MG63 (cell line): ENCODE results near the gene SLC9A1. TPM values are rescaled to one million over a fixed set of nuclear protein-coding genes. Genes with fewer than 3 reads are reported as not detected.
"Not testable (repeated sequence)": the region's sequence is repeated elsewhere in the genome, so short reads cannot be mapped to it uniquely, and the experiment has no call there.

Source experiments
- DNase-seq: peaks from one replicate; pipeline ENCODE4 v3.0.0-alpha.2; 2020
- H3K27me3 ChIP-seq: fragments of 250-450 bp; sonication (Bioruptor Pico); 2 replicates; pipeline ENCODE4 v1.5.1; 2020; ENCODE audit warnings: mild to moderate bottlenecking, moderate library complexity
- H3K36me3 ChIP-seq: fragments of 250-450 bp; sonication (Bioruptor Pico); 2 replicates; pipeline ENCODE4 v1.5.1; 2020; ENCODE audit warnings: mild to moderate bottlenecking, moderate library complexity
- H3K4me3 ChIP-seq: fragments of 250-450 bp; sonication (Bioruptor Pico); 2 replicates; pipeline ENCODE4 v1.5.1; 2020; ENCODE audit warnings: mild to moderate bottlenecking, moderate library complexity
- H3K9me3 ChIP-seq: fragments of 250-450 bp; sonication (Bioruptor Pico); 2 replicates; pipeline ENCODE4 v1.5.1; 2020; ENCODE audit warnings: mild to moderate bottlenecking, moderate library complexity
- total RNA-seq: library from RNA; depleted of rRNA; stranded (reverse); fragments of >200 nt; shearing (Covaris generic); gene quantifications from 2 replicates; pipeline ENCODE4 v1.2.3, GENCODE V29; 2014; ENCODE audit warnings: low replicate concordance; rRNA removed

The SLC9A1 gene
- 2.9 and 23.6 TPM in 2 replicates for total RNA-seq

DNA sequence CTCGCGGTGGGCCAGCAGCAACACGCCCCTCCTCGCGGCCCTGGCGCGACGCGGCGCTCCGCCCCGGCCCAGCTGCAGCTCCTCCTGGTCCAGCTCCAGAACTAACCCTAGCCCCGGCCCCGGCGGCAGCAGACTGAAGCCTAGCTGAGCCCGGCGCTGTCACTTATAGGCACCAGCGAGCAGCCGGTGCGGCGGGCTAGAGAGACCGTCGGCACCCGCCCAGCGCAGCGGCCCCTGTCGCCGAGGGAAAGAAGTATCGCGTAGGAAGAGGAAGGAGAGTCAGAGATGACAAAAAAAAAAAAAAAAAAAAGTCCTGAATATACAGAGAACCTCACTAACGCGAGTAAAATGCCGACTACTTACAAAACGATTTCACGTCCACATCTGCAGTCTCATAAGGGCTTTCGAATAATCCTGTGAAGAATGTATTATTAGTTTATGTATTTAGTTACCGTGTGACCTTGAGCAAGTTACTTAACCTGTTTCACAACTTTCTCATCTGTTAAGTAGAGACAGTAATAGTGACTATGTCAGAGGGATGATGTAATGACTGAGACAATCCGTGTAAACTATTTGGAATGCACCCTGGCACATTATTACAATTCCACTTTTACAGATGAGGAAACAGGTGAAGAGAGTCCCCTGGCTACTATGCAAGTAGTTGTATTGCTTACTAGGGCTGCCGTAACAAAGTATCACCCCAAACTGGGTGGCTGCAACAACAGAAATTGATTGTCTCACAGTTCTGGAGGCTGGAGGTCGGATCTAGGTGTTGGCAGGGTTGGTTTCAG is at the start of gene SLC9A1:
Gene SLC9A1, minus strand, starts transcription at position 135 of the 791 bp plus-strand sequence. CDS start 791 bp downstream, outside the sequence.
- no peaks in the 10 kb centered on the region for H3K36me3 ChIP-seq

DNA sequence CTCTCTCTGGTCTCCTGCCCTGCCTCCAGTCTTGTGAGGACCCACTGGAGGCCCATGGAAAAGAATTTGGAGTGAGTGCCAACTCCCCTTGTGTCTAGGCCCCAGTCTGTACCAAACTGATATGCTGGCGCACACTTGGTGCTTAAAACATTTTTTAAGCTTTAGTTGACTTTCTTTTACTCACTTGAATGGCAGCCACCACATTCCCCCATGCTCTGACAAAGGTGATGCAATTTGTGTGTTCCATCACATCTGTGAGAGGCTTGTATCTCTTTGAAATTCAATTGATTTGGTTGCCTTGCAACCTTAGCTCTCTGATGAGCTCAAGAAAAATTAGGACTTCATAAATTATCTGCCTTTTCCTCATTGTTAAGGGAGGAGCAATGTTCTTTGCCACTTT is 49.0 kb upstream of the SLC9A1 start:
- DNase-seq: no peak
- no peak overlapping the region for H3K4me3 ChIP-seq
- H3K36me3 ChIP-seq: no peaks in the 10 kb centered on the region
- H3K9me3 ChIP-seq: no peaks in the 10 kb centered on the region
- no peaks in the 10 kb centered on the region for H3K27me3 ChIP-seq

More for the DNA sequence above, at the start of gene SLC9A1:
- DNase-seq: peak; percentile 87
- Histone ChIP-seq H3K27me3 (no peaks in the 10 kb centered on the region), H3K9me3 (no peaks in the 10 kb centered on the region), H3K4me3 (peak within 1 kb of the TSS; percentile 70)

DNA sequence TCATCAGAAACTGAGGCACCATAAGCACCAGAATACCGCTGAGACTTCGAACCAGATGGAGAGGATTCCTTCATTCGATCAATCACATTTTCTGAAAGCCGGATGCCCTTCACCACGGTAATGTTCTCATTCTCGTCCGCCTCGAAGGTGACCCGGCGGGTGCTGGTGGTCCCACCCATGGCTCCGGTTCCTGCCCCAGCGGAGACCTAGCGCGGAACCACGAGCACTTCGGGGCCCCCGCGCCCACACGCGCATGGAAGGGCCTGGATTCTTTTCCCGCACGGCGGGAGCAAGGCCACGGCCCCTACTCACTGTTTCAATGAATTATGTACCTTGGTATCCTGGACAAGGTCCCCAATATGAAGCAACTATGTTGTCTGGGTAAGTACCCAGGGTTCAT is 46.4 kb upstream of the SLC9A1 start:
- Histone ChIP-seq H3K9me3 (no peaks in the 10 kb centered on the region), H3K27me3 (no peaks in the 10 kb centered on the region), H3K4me3 (no peak overlapping the region), H3K36me3 (no peaks in the 10 kb centered on the region)
- DNase-seq: no peak

DNA sequence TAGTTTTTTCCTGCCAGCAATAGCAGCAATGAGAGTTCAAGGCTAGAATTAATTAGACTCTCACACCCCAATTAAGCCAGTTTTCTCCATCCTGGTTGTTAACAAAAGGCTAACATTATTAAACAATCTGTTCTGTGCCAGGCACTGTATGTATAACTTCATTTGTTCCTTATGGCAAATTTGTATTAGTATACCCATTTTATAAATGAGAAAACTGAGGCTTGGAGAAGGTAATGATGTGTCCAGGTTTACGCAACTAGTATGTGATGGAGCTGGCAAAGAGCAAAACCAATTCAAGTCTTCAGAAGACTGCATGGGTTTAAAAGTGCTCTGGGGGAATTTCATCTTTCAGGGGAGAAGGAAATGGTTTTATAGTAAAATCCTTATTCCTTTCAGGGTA is 38.3 kb upstream of the SLC9A1 start:
- DNase-seq: no peak
- no peak overlapping the region for H3K4me3 ChIP-seq
- H3K27me3 ChIP-seq: no peaks in the 10 kb centered on the region
- no peaks in the 10 kb centered on the region for H3K36me3 ChIP-seq
- no peaks in the 10 kb centered on the region for H3K9me3 ChIP-seq

DNA sequence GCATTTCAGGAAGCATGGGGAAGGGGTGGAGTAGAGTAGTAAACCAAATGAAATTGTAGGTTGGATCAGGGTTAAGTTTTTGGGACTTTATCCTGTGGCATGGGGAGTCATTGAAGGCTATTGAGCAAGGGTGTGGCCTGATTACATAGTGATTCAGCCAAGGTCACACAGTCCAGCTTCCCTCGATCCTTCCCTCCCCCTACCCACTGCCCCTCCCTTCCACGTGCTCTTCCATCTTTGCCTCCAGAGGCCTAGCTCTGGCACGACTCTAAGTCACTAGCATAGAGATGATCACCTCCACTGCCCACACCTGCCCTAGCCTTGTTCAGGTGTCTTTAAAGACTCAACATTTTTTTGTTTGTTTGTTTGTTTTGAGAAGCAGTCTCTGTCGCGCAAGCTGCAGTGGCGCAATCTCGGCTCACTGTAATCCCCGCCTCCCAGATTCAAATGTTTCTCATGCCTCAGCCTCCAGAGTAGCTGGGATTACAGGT is 37.2 kb upstream of the SLC9A1 start:
- DNase-seq: peak; percentile 6
- Histone ChIP-seq H3K36me3 (no peaks in the 10 kb centered on the region), H3K27me3 (no peaks in the 10 kb centered on the region), H3K4me3 (no peak overlapping the region), H3K9me3 (no peaks in the 10 kb centered on the region)

DNA sequence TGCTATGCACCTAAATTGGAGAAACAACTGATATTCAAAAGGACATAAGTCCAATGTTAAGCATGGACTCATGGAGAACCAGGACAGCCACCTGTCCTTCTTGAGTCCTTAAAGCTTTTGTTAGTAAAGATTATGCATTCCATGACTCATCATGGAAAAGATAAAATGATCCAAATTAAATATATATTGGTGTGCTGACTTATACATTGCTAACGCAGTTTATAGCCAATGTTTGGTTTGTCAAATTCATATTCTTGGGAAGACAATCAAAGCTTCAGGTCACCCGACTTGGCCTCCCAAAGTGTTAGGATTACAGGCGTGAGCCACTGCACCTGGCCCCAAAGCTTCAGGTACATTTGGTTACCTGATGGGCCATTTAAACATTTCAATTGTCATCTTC is 29.7 kb upstream of the SLC9A1 start:
- peaks cover 30% of the 10 kb centered on the region for H3K9me3 ChIP-seq
- not testable (repeated sequence) for DNase-seq, H3K27me3 ChIP-seq

DNA sequence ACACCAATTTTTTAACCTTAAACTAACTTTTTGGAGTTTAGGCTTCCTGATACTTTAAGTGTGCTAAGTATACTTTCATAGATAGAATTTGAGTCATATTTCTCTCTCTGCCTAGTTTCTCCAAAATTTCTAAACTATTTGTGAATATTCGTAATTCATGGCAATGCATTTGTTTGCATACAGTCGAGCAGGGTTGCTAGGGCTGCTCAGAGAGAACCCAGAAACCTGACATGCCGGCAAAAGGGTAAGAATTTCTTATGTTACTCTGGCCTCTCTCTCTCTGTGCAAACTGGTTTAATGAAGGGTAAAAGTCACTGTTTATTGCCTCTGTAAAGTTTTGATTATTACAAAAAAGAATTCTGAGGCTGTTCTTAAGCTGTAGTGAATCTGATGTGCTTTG is 25.1 kb upstream of the SLC9A1 start:
- Histone ChIP-seq H3K36me3 (no peaks in the 10 kb centered on the region), H3K9me3 (peaks cover 33% of the 10 kb centered on the region), H3K27me3 (no peaks in the 10 kb centered on the region), H3K4me3 (no peak overlapping the region)
- no peak for DNase-seq

More for the DNA sequence above, 29.7 kb upstream of the SLC9A1 start:
- H3K36me3 ChIP-seq, H3K4me3 ChIP-seq: not testable (repeated sequence)

DNA sequence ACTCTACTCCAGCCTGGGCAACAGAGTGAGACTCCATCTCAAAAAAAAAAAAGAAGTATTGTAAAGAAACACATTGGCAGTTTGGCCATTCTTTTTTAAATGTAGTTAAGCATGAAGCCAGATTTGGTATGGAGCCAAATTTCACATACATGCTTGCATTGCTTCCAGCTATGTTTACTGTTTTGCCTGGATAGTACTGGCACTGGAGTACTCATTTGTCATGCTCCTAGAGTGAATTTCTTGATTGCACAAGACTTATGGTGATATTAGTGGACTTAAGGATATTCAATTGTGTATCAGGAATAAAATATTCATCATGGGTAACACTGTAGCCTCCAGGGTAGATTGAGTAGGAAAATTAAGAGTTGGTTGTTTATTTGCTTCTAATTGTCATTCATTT is 24.5 kb upstream of the SLC9A1 start:
- Histone ChIP-seq H3K27me3 (no peaks in the 10 kb centered on the region), H3K9me3 (peaks cover 31% of the 10 kb centered on the region), H3K36me3 (no peaks in the 10 kb centered on the region), H3K4me3 (no peak overlapping the region)
- no peak for DNase-seq

DNA sequence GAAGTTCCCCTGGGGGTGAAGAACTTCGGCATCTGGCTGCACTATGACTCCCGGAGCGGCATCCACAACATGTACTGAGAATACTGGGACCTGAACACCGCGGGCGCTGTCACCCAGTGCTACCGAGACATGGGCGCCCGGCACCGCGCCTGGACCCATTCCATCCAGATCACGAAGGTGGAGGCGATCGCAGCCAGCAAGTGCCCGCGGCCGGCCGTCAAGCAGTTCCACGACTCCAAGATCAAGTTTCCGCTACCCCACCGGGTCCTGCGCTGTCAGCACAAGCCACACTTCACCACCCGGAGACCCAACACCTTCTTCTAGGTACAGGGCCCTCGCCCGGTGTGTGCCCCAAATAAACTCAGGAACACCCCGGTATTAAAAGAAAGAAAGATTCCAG is 22.0 kb upstream of the SLC9A1 start:
- H3K4me3 ChIP-seq: no peak overlapping the region
- no peaks in the 10 kb centered on the region for H3K27me3 ChIP-seq
- DNase-seq: no peak
- no peaks in the 10 kb centered on the region for H3K36me3 ChIP-seq
- H3K9me3 ChIP-seq: peaks cover 19% of the 10 kb centered on the region

DNA sequence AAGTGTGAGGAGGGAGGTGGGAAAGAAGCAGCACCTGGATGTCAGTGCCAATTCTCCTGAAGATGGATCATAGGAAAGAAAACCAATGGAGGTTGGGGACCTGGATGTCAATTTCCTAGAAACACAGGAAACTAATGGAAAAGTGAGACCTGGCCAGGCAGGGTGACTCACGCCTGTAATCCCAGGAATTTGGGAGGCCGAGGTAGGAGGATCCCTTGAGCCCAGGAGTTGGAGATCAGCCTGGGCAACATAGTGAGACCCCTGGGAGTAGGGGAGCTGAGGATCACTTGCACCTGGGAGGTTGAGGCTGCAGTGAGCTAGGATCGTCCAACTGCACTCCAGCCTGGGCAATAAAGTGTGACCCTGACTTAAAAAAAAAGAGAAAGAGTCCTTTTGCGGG is 21.4 kb upstream of the SLC9A1 start:
- Histone ChIP-seq H3K36me3 (no peaks in the 10 kb centered on the region), H3K9me3 (peaks cover 13% of the 10 kb centered on the region), H3K4me3 (no peak overlapping the region), H3K27me3 (no peaks in the 10 kb centered on the region)
- no peak for DNase-seq

DNA sequence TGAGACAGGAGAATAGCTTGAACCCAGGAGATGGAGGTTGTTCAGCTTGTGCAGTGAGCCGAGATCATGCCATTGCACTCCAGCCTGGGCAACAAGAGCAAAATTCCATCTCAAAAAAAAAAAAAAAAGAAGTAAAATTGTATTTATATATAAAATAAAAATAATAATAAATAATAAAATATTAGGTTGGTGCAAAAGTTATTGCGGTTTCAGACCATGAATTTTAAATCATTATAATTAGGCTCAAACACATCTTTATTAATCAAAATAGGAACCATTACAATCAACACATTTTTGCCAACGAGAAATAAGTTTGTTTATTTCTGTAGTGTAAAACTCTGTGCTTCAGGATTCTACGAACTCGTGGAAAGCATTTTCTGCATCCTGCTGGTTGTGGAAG is 18.1 kb upstream of the SLC9A1 start:
- H3K36me3 ChIP-seq, H3K9me3 ChIP-seq, H3K4me3 ChIP-seq, H3K27me3 ChIP-seq, DNase-seq: not testable (repeated sequence)

DNA sequence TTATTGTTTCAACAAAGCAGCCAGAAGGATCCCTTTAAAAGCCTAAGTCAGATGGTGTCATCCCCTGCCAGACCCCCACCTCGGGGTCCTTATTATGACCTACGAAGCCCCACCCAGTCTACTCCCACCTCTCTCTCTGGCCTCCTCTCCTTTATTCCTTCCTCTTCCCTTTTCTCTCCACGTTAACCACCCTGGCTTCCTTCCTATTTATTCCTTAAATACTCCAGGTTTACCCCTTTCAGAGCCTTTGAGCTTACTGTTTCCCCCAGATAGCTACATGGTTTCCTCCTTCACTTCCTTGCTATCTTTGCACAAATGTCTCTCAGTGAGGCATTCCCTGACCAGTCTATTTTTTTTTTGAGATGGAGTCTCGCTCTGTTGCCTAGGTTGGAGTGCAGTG is 12.0 kb upstream of the SLC9A1 start:
- no peak for DNase-seq
- no peaks in the 10 kb centered on the region for H3K36me3 ChIP-seq
- no peak overlapping the region for H3K4me3 ChIP-seq
- H3K27me3 ChIP-seq: no peaks in the 10 kb centered on the region
- H3K9me3 ChIP-seq: no peaks in the 10 kb centered on the region

DNA sequence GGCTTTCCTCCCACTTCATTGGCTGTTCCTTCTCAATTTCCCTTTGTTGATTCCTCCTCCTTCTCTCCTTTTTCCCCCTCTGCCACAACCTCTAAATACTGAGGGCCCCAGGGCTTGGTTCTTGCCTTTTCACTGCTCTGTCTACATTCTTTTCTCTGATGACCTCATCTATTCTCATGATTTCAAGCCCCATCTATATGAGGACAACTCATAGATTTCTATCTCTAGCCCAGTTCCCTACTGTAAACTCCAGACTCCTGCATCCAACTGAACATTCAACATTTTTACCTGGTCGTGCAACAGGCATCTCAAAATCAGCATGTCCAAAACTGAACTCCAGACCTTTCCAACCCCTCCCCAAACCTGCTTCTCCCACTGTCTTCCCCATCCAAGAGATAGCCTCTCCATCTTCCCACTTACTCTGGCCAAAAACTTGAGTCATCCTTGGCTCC is 11.5 kb upstream of the SLC9A1 start:
- DNase-seq: no peak
- Histone ChIP-seq H3K4me3 (no peak overlapping the region), H3K36me3 (no peaks in the 10 kb centered on the region)

DNA sequence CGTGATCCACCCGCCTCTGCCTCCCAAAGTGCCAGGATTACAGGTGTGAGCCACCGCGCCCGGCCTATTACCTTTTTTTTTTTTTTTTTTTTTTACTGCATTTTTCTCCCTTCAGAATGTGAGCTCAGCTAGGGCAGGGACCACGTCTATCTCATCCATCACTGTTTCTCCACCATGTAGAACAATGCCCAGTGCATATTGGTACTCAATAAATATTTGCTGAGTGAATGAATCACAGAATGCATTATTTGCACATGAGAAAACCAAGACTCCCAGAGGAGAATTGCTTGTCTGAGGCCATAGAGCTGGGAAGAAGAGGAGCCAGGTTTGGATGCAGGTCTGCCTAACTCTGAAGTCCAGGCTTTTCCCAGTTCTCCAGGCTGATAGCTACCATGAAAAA is 8.2 kb upstream of the SLC9A1 start:
- no peak overlapping the region for H3K4me3 ChIP-seq
- no peak for DNase-seq
- no peaks in the 10 kb centered on the region for H3K27me3 ChIP-seq
- no peaks in the 10 kb centered on the region for H3K9me3 ChIP-seq
- no peaks in the 10 kb centered on the region for H3K36me3 ChIP-seq

More for the DNA sequence above, 11.5 kb upstream of the SLC9A1 start:
- Histone ChIP-seq H3K27me3 (no peaks in the 10 kb centered on the region), H3K9me3 (no peaks in the 10 kb centered on the region)

DNA sequence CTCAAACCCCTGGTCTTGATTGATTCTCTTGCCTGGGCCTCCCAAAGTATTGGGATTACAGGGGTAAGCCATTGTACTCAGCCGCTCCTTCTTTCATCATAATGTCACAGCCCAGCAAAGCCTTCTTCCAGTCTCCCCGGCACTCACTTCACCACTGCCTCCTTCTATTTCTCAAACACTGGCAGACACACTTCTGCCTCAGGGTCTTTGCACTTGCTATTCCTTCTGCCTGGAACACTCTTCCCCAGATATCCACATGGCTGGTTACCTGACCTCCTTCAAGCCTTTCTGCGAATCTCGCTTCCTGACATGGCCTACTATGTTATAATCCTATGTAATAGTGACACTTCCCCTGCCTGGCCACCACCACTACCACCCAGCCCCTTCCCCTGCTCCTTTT is 7.2 kb upstream of the SLC9A1 start:
- no peak for DNase-seq
- H3K4me3 ChIP-seq: no peak overlapping the region

DNA sequence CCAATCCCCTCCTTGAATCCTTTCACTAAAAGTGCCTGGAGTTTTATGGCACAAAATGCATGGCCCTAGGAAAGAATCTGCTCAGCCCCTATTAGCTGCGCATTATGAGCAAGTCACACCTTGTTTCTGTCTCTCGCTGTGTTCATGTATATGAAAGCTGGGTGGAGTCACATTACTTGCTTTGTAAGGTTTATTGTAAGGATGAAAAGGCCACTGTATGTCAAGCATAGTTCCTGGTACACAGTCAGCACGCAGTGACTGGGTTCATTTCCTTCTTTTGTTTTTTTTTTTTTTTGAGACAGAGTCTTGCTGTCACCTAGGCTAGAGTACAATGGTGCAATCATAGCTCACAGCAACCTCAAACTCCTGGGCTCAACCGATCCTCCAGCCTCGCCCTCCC is 6.7 kb upstream of the SLC9A1 start:
- no peak for DNase-seq
- no peaks in the 10 kb centered on the region for H3K27me3 ChIP-seq
- no peaks in the 10 kb centered on the region for H3K36me3 ChIP-seq
- H3K9me3 ChIP-seq: no peaks in the 10 kb centered on the region
- H3K4me3 ChIP-seq: no peak overlapping the region

More for the DNA sequence above, 7.2 kb upstream of the SLC9A1 start:
- no peaks in the 10 kb centered on the region for H3K27me3 ChIP-seq
- H3K36me3 ChIP-seq: no peaks in the 10 kb centered on the region
- H3K9me3 ChIP-seq: no peaks in the 10 kb centered on the region

DNA sequence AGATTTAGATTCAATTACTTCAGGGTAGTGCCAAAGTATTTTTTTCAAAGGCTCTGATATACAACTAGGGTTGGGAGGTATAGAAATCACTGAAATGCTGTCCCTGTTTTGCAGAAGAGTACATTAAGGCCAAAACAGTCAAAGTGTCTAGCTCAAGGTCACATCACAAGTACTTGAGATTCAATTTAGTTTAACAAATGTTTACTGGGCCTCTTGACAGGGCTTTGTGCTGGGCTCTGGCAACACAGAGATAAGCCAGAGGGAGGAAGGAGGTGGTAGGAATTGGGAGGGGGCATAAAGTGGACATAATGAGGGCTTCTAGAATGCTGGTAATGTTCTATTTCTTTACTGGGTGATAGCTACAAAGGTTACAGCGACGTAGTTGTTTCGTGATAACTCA is 2.3 kb upstream of the SLC9A1 start:
- no peak overlapping the region for H3K4me3 ChIP-seq
- H3K36me3 ChIP-seq: no peaks in the 10 kb centered on the region
- H3K27me3 ChIP-seq: no peaks in the 10 kb centered on the region
- DNase-seq: no peak
- H3K9me3 ChIP-seq: no peaks in the 10 kb centered on the region

DNA sequence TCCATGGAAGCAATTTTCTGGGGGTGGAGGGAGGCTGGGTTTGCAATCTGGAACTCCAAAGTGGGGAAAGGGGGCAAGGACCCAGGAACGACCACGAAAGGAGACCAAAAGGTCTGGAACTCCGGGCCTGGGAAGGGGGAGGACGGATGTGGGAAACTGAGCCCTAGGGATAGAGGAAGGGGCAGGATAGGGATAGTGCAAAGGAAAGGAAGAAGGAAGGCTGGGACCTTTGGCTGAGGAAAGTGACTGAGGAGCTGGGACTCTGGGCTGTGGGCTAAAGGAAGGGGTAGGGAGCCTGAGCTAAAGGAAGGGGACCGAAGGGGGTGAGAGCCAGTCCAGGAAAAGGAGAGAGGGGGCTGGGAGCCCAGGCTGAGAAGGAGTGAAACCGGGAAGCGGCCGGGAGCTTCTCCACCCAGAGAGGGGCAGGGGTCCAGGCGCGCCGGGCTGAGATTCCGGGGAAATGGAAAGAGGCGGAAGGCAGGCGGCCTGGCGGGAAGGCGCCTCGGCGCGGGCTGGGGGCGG is 395 bp downstream of the SLC9A1 start:
- H3K27me3 ChIP-seq: no peaks in the 10 kb centered on the region

More for the DNA sequence above, 395 bp downstream of the SLC9A1 start:
- DNase-seq: no peak
- peak overlapping the region; percentile 70 for H3K4me3 ChIP-seq
- H3K9me3 ChIP-seq: no peaks in the 10 kb centered on the region
- no peaks in the 10 kb centered on the region for H3K36me3 ChIP-seq
